H1 (cell line): Measurements from ENCODE around the gene TMEM108. TPM values are rescaled to one million over a fixed set of nuclear protein-coding genes. Genes with fewer than 3 reads are reported as not detected.

Experiments used
- CEBPB ChIP-seq: IDR thresholded peaks from 2 replicates; pipeline ENCODE4 v1.6.1; 2012; ENCODE audit warnings: low read depth, low read length
- KDM1A ChIP-seq: fragments of 200-600, 300-600 bp; sonication (generic); IDR thresholded peaks from 2 replicates; pipeline ENCODE4 v1.7.1; 2016; ENCODE audit warnings: mild to moderate bottlenecking, low read length, borderline replicate concordance
- TBP ChIP-seq: IDR thresholded peaks from 2 replicates; pipeline ENCODE4 v1.6.1; 2011; ENCODE audit warnings: low read depth, low read length, improper control_type of control experiment
- polyA plus RNA-seq, 7 experiments: library from polyadenylated mRNA; depleted of rRNA in 3 of 7; stranded (reverse) in 5 of 7; unstranded in 2 of 7; fragments of >200 nt in 5 of 7; fragments of 200-250 nt in 2 of 7; gene quantifications; 1 replicate in 5 of 7; 2 replicates in 1 of 7; 4 replicates in 1 of 7; pipeline versions ENCODE4 v1.2.1 to v1.2.3, GENCODE V29; 2011 to 2013; ENCODE audit warnings: missing spikeins in 2 of 7, mixed read lengths in 2 of 7
- total RNA-seq: library from RNA; stranded (reverse); fragmentation: NEBNext Ultra II Directional; extraction: Animal tissue kit (Norgen Biotek cat#: 25700); gene quantifications from 2 replicates; pipeline ENCODE4 v1.2.1, GENCODE V29; 2021
- TF ChIP-seq, protein P1 (sequence below): IDR thresholded peaks from 2 replicates; pipeline ENCODE4 v1.6.1; 2011; ENCODE audit warnings: low read depth, mild to moderate bottlenecking, low read length; ENCODE audit not compliant: insufficient read depth
- TF ChIP-seq, protein P2 (sequence below): IDR thresholded peaks from 2 replicates; pipeline ENCODE4 v1.6.1; 2012; ENCODE audit warnings: inconsistent platforms

TMEM108 gene
- total and polyA plus RNA-seq, 2 of the 8 experiments (the other 6 are each of a cell fraction or from before 2014, with no cell fraction given): 14.3 to 16.2 TPM

DNA sequence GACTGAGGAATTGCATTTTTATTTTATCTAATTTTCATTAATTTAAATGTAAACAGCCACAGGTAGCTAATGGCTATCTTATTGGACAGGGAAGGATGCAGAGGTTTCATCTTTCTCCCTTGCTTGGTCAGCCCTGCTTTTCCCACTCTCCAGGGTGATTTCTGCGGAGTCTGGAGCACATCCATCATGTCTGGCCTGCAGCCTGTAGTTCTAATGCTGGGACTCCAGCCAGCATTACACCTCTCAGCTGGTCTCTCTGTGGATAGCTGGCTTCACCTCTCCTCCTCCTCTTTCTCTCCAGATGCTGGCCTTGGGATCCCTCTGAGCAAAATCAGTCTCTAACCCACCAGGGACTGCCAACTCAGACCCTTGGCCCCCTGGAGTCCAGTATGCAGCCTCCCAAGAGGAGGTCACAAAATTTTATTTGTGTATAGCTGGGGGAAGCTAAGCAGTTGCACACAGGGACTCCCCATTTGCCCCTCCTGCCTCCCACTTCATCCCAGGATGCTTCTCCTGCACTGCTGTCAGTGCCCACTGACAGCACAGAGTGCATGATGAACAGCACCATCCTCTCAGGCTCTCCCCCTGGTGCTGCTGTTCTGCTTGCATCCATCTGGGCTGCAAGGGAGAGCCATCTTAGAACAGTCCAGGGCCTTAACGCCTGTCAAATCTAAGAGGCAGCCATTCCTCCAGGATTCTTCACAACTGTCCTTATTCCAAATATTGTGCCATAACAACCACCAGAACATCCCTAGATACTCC lies 363.4 kb downstream of the TMEM108 start (continued):
- TF ChIP-seq TBP (no peak), KDM1A (no peak), CEBPB (no peak)
- TF ChIP-seq, protein P1, sequence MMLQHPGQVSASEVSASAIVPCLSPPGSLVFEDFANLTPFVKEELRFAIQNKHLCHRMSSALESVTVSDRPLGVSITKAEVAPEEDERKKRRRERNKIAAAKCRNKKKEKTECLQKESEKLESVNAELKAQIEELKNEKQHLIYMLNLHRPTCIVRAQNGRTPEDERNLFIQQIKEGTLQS: no peak
- TF ChIP-seq, protein P2, sequence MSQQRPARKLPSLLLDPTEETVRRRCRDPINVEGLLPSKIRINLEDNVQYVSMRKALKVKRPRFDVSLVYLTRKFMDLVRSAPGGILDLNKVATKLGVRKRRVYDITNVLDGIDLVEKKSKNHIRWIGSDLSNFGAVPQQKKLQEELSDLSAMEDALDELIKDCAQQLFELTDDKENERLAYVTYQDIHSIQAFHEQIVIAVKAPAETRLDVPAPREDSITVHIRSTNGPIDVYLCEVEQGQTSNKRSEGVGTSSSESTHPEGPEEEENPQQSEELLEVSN: no peak
